Endodermal cell (in vitro differentiated cells): ENCODE results near the gene SLC25A48. TPM values are rescaled to one million over a fixed set of nuclear protein-coding genes. Genes with fewer than 3 reads are reported as not detected.

ENCODE experiments used
- DNase-seq: peaks from one replicate; pipeline ENCODE4 v3.0.0-alpha.2; 2017
- H3K27ac ChIP-seq: 2 replicates; pipeline ENCODE4 v1.5.1; 2013; ENCODE audit warnings: mild to moderate bottlenecking, low read depth, low read length, moderate library complexity
- H3K27me3 ChIP-seq: 2 replicates; pipeline ENCODE4 v1.6.1; 2013; ENCODE audit warnings: mild to moderate bottlenecking, low read length, moderate library complexity; ENCODE audit not compliant: insufficient read depth, control insufficient read depth, poor library complexity, severe bottlenecking
- H3K36me3 ChIP-seq: 2 replicates; pipeline ENCODE4 v1.7.0; 2013; ENCODE audit warnings: mild to moderate bottlenecking, low read length, moderate library complexity; ENCODE audit not compliant: control insufficient read depth, insufficient read depth
- H3K4me1 ChIP-seq: one replicate; pipeline ENCODE4 v1.7.0; 2013; ENCODE audit warnings: low read length; ENCODE audit not compliant: control insufficient read depth, insufficient read depth
- H3K4me3 ChIP-seq: 2 replicates; pipeline ENCODE4 v1.5.1; 2013; ENCODE audit warnings: mild to moderate bottlenecking, low read length, moderate library complexity
- H3K9ac ChIP-seq: 2 replicates; pipeline ENCODE4 v1.6.1; 2013; ENCODE audit warnings: mild to moderate bottlenecking, low read length, moderate library complexity; ENCODE audit not compliant: poor library complexity, severe bottlenecking; ENCODE audit errors: extremely low read depth
- H3K9me3 ChIP-seq: 2 replicates; pipeline ENCODE4 v1.6.1; 2013; ENCODE audit warnings: mild to moderate bottlenecking, low read length, moderate library complexity; ENCODE audit not compliant: control insufficient read depth
- H3K27ac Mint-ChIP-seq: 2 replicates; pipeline ENCODE4 v1.8.0; 2020; ENCODE audit warnings: mixed read lengths
- H3K27me3 Mint-ChIP-seq: 2 replicates; pipeline ENCODE4 v1.8.0; 2021; ENCODE audit warnings: mild to moderate bottlenecking, mixed read lengths; ENCODE audit not compliant: insufficient read depth
- H3K36me3 Mint-ChIP-seq: 2 replicates; pipeline ENCODE4 v1.8.0; 2020; ENCODE audit warnings: low read depth, mixed read lengths
- H3K4me1 Mint-ChIP-seq: 2 replicates; pipeline ENCODE4 v1.8.0; 2020; ENCODE audit warnings: mixed read lengths
- H3K4me3 Mint-ChIP-seq: 2 replicates; pipeline ENCODE4 v1.8.0; 2020; ENCODE audit warnings: mild to moderate bottlenecking, moderate library complexity, mixed read lengths
- H3K9me3 Mint-ChIP-seq: 2 replicates; pipeline ENCODE4 v1.8.0; 2020; ENCODE audit warnings: mild to moderate bottlenecking, mixed read lengths
- CTCF ChIP-seq: fragments of 200-600 bp; sonication (generic); conservative IDR thresholded peaks from 2 replicates; pipeline ENCODE4 v1.5.0; 2021; ENCODE audit warnings: antibody characterized with exemption, mild to moderate bottlenecking
- WGBS, 2 experiments: methylation state at CpG; one replicate each; pipeline versions ENCODE4 v1.1.5 to v1.1.7; 2013; ENCODE audit warnings: missing lambda C conversion rate in 2 of 2, mixed read lengths in 1 of 2; ENCODE audit not compliant: insufficient coverage in 1 of 2, insufficient read length in 1 of 2; 5-methylcytosine and 5-hydroxymethylcytosine counted together
- total RNA-seq, 2 donors: library from RNA; stranded (reverse); fragmentation: NEBNext Ultra II Directional in 1 of 2; extraction: Animal tissue kit (Norgen Biotek cat#: 25700) in 1 of 2; gene quantifications; 2 replicates in 1 of 2; 3 replicates in 1 of 2; pipeline ENCODE4 v1.2.1, GENCODE V29; 2021

The SLC25A48 gene
- total RNA-seq, 2 donors from 2014 or later, result 2.5 to 5.9 TPM

GRCh38 chr5:135900276-135900675 is 65.8 kb downstream of the SLC25A48 start:
- Mint-ChIP-seq H3K36me3 (no peaks in the 10 kb centered on the region), H3K27me3 (peaks cover 39% of the 10 kb centered on the region), H3K4me1 (no peaks in the 10 kb centered on the region), H3K9me3 (no peaks in the 10 kb centered on the region), H3K4me3 (no peak overlapping the region), H3K27ac (no peak overlapping the region)
- Histone ChIP-seq H3K4me3 (no peak overlapping the region), H3K4me1 (no peaks in the 10 kb centered on the region), H3K36me3 (no peaks in the 10 kb centered on the region), H3K9me3 (no peaks in the 10 kb centered on the region), H3K9ac (no peak overlapping the region), H3K27me3 (peaks cover 5% of the 10 kb centered on the region), H3K27ac (no peak overlapping the region)
- no peak for TF ChIP-seq CTCF
- no peak for DNase-seq
- 84% methylated on average over 3 of the region's 3 CpGs; no CpG with 5 or more reads in 1 of the 2 experiments for WGBS, 2 experiments

GRCh38 chr5:135901633-135902032 is 67.2 kb downstream of the SLC25A48 start:
- Mint-ChIP-seq H3K4me1 (no peaks in the 10 kb centered on the region), H3K36me3 (no peaks in the 10 kb centered on the region), H3K9me3 (no peaks in the 10 kb centered on the region), H3K4me3 (no peak overlapping the region), H3K27ac (no peak overlapping the region), H3K27me3 (peaks cover 32% of the 10 kb centered on the region)
- Histone ChIP-seq H3K27ac (no peak overlapping the region), H3K4me1 (no peaks in the 10 kb centered on the region), H3K27me3 (peaks cover 10% of the 10 kb centered on the region), H3K4me3 (no peak overlapping the region), H3K36me3 (no peaks in the 10 kb centered on the region), H3K9me3 (no peaks in the 10 kb centered on the region), H3K9ac (no peak overlapping the region)
- TF ChIP-seq CTCF, result no peak
- DNase-seq, result no peak
- WGBS, 2 experiments, result 89 to 90% methylated on average over 2 to 3 of the region's 3 CpGs

- no peaks in the 10 kb centered on the region for H3K4me1 ChIP-seq
- Mint-ChIP-seq H3K27me3 (peaks cover 36% of the 10 kb centered on the region), H3K36me3 (no peaks in the 10 kb centered on the region), H3K9me3 (no peaks in the 10 kb centered on the region), H3K4me3 (no peak overlapping the region), H3K27ac (no peak overlapping the region), H3K4me1 (no peaks in the 10 kb centered on the region)
- 75% methylated on average over 1 of the region's 1 CpG; no CpG with 5 or more reads in 1 of the 2 experiments for WGBS, 2 experiments
- no peak overlapping the region for H3K4me3 ChIP-seq
- H3K27me3 ChIP-seq, result peaks cover 32% of the 10 kb centered on the region
- H3K9ac ChIP-seq, result no peak overlapping the region
- no peak for DNase-seq
- TF ChIP-seq CTCF, result no peak
- H3K36me3 ChIP-seq, result no peaks in the 10 kb centered on the region
- no peaks in the 10 kb centered on the region for H3K9me3 ChIP-seq
- no peak overlapping the region for H3K27ac ChIP-seq
These were observed 70.7 kb downstream of the SLC25A48 start for GRCh38 chr5:135905144-135905543.
